HG02763 (cell line): Measurements from ENCODE around the gene LRFN2.

Experiments used
- ATAC-seq: cut with Tn5 transposase; IDR thresholded peaks from one replicate; pipeline ENCODE4 v1.9.1; 2021; ENCODE audit warnings: mild to moderate bottlenecking, moderate library complexity; ENCODE audit not compliant: unreplicated experiment

The LRFN2 gene

GRCh38 chr6:40408786-40409542 is 178.2 kb downstream of the LRFN2 start:
- ATAC-seq, result no peak

- no peak for ATAC-seq
Observed at GRCh38 chr6:40407239-40407638, 179.9 kb downstream of the LRFN2 start.

GRCh38 chr6:40406175-40406574 is 181.0 kb downstream of the LRFN2 start:
- ATAC-seq, result no peak

- ATAC-seq, result no peak
Observed at GRCh38 chr6:40400738-40401137, 186.4 kb downstream of the LRFN2 start.

- ATAC-seq, result no peak
Observed at GRCh38 chr6:40399888-40400457, 187.2 kb downstream of the LRFN2 start.

GRCh38 chr6:40398810-40399477 is 188.2 kb downstream of the LRFN2 start:
- no peak for ATAC-seq

GRCh38 chr6:40398034-40398691 is 189.0 kb downstream of the LRFN2 start:
- no peak for ATAC-seq

- no peak for ATAC-seq
Observed at GRCh38 chr6:40397287-40398033, 189.7 kb downstream of the LRFN2 start.

GRCh38 chr6:40395698-40396076 is 191.5 kb downstream of the LRFN2 start:
- no peak for ATAC-seq

GRCh38 chr6:40395066-40395697 is 192.0 kb downstream of the LRFN2 start:
- no peak for ATAC-seq

GRCh38 chr6:40394381-40394780 is 192.8 kb downstream of the LRFN2 start:
- no peak for ATAC-seq

GRCh38 chr6:40393641-40394040 is 193.5 kb downstream of the LRFN2 start:
- no peak for ATAC-seq

- no peak for ATAC-seq
Observed at GRCh38 chr6:40392589-40392988, 194.6 kb downstream of the LRFN2 start.

GRCh38 chr6:40391851-40392517 is 195.2 kb downstream of the LRFN2 start:
- no peak for ATAC-seq

- no peak for ATAC-seq
Observed at GRCh38 chr6:40391086-40391485, 196.1 kb downstream of the LRFN2 start.

GRCh38 chr6:40390144-40390800 is 196.9 kb downstream of the LRFN2 start:
- no peak for ATAC-seq

- ATAC-seq, result no peak
Observed at GRCh38 chr6:40389254-40389653, 197.9 kb downstream of the LRFN2 start.

- ATAC-seq, result no peak
Observed at GRCh38 chr6:40387871-40388264, 199.3 kb downstream of the LRFN2 start.

GRCh38 chr6:40387127-40387870 is 199.9 kb downstream of the LRFN2 start:
- ATAC-seq, result no peak
